IMR-90 (cell line): Measurements from ENCODE around the gene GNPTG.

Experiments
- BHLHE40 ChIP-seq: fragments of 150-350 bp; IDR thresholded peaks from 2 replicates; pipeline ENCODE4 v1.6.1; 2016; ENCODE audit warnings: mild to moderate bottlenecking, low read depth, low read length
- CEBPB ChIP-seq: IDR thresholded peaks from 2 replicates; pipeline ENCODE4 v1.6.1; 2012; ENCODE audit warnings: low read depth, low read length, improper control_type of control experiment
- FOS ChIP-seq: fragments of 150-350 bp; IDR thresholded peaks from 2 replicates; pipeline ENCODE4 v1.6.1; 2016; ENCODE audit warnings: low read depth, low read length
- MAZ ChIP-seq: IDR thresholded peaks from 2 replicates; pipeline ENCODE4 v1.6.1; 2012; ENCODE audit warnings: low read depth, mild to moderate bottlenecking, low read length, improper control_type of control experiment, moderate library complexity, borderline replicate concordance
- POLR2A ChIP-seq: IDR thresholded peaks from 2 replicates; pipeline ENCODE4 v1.6.1; 2012; ENCODE audit warnings: mild to moderate bottlenecking, low read depth, low read length
- RAD21 ChIP-seq: IDR thresholded peaks from 2 replicates; pipeline ENCODE4 v1.6.1; 2012; ENCODE audit warnings: low read length, improper control_type of control experiment
- RCOR1 ChIP-seq: IDR thresholded peaks from 2 replicates; pipeline ENCODE4 v1.6.1; 2012; ENCODE audit warnings: mild to moderate bottlenecking, low read length, improper control_type of control experiment; ENCODE audit not compliant: insufficient replicate concordance
- RFX5 ChIP-seq: IDR thresholded peaks from 2 replicates; pipeline ENCODE4 v1.8.0; 2012; ENCODE audit warnings: low read depth, mild to moderate bottlenecking, low read length, moderate library complexity
- SMC3 ChIP-seq: fragments of 150-350 bp; IDR thresholded peaks from 2 replicates; pipeline ENCODE4 v1.6.1; 2016; ENCODE audit warnings: low read depth, mild to moderate bottlenecking, antibody characterized with exemption, low read length, moderate library complexity
- TF ChIP-seq, protein P1 (sequence below): conservative IDR thresholded peaks from 2 replicates; pipeline ENCODE4 v1.5.1; 2012; ENCODE audit warnings: mild to moderate bottlenecking, low read depth, low read length, improper control_type of control experiment
- TF ChIP-seq, protein P2 (sequence below): fragments of 150-350 bp; IDR thresholded peaks from 2 replicates; pipeline ENCODE4 v1.6.1; 2017; ENCODE audit warnings: mild to moderate bottlenecking, antibody characterized with exemption, low read length, low read depth
- TF ChIP-seq, protein P3 (sequence below): fragments of 150-350 bp; IDR thresholded peaks from 2 replicates; pipeline ENCODE4 v1.6.1; 2016; ENCODE audit warnings: low read depth, mild to moderate bottlenecking, low read length, moderate library complexity, borderline replicate concordance

DNA sequence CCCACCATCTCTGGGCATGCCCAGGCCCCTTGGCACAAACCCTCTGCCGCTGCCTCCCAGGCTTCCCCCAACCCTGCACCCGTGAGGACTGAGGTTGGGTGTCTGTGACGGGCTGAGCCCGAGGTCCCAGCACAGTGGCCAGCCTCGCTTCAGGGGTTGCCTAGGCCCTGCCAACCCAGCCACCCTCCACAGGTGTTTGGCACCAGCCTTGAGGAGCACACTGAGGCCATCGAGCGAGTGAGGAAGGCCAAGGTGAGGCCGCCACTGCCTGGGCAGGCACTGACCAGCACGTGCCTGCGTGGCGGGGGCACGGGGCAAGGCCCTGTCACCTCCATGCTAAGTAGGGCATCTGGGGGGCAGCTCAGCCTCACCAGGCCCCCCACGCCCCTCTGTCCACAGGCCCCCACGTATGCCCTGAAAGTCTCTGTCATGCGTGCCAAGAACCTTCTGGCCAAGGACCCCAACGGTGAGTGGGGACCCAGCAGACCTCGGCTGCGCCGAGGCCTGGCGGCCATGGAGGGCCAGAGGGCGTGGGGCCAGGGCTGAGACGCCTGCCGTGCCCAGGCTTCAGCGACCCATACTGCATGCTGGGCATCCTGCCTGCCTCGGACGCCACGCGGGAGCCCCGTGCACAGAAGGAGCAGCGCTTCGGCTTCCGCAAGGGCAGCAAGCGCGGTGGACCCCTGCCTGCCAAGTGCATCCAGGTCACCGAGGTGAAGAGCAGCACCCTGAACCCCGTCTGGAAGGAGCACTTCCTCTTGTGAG lies 10.8 kb upstream of the GNPTG start:
- TF ChIP-seq, protein P1, sequence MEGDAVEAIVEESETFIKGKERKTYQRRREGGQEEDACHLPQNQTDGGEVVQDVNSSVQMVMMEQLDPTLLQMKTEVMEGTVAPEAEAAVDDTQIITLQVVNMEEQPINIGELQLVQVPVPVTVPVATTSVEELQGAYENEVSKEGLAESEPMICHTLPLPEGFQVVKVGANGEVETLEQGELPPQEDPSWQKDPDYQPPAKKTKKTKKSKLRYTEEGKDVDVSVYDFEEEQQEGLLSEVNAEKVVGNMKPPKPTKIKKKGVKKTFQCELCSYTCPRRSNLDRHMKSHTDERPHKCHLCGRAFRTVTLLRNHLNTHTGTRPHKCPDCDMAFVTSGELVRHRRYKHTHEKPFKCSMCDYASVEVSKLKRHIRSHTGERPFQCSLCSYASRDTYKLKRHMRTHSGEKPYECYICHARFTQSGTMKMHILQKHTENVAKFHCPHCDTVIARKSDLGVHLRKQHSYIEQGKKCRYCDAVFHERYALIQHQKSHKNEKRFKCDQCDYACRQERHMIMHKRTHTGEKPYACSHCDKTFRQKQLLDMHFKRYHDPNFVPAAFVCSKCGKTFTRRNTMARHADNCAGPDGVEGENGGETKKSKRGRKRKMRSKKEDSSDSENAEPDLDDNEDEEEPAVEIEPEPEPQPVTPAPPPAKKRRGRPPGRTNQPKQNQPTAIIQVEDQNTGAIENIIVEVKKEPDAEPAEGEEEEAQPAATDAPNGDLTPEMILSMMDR = no peak
- TF ChIP-seq RAD21 (no peak), POLR2A (no peak), RCOR1 (no peak), BHLHE40 (no peak), MAZ (no peak), CEBPB (no peak), RFX5 (no peak), FOS (no peak), SMC3 (no peak)
- TF ChIP-seq, protein P2, sequence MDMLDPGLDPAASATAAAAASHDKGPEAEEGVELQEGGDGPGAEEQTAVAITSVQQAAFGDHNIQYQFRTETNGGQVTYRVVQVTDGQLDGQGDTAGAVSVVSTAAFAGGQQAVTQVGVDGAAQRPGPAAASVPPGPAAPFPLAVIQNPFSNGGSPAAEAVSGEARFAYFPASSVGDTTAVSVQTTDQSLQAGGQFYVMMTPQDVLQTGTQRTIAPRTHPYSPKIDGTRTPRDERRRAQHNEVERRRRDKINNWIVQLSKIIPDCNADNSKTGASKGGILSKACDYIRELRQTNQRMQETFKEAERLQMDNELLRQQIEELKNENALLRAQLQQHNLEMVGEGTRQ = no peak
- TF ChIP-seq, protein P3, sequence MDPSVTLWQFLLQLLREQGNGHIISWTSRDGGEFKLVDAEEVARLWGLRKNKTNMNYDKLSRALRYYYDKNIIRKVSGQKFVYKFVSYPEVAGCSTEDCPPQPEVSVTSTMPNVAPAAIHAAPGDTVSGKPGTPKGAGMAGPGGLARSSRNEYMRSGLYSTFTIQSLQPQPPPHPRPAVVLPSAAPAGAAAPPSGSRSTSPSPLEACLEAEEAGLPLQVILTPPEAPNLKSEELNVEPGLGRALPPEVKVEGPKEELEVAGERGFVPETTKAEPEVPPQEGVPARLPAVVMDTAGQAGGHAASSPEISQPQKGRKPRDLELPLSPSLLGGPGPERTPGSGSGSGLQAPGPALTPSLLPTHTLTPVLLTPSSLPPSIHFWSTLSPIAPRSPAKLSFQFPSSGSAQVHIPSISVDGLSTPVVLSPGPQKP = no peak
